Spleen (tissue), 7 donors: Measurements from ENCODE around the gene RXFP1.

Experiments used
- POLR2A ChIP-seq, 3 donors: fragments of 450-650 bp; IDR thresholded peaks; one replicate each; pipeline ENCODE4 v1.5.1; 2017; ENCODE audit warnings: antibody characterized with exemption in 3 of 3, mild to moderate bottlenecking in 1 of 3
- POLR2AphosphoS5 ChIP-seq, 3 donors: sonication (generic); formaldehyde crosslinking; IDR thresholded peaks; one replicate each; pipeline ENCODE4 v1.5.1; 2017; ENCODE audit warnings: antibody characterized with exemption in 3 of 3
- TF ChIP-seq, protein P1 (sequence below), 11 experiments: fragments of 200-600 bp in 7 of 11; fragments of 450-650 bp in 4 of 11; sonication (generic) in 4 of 11; IDR thresholded peaks in 8 of 11; conservative IDR thresholded peaks in 3 of 11; 1 replicate in 7 of 11; 2 replicates in 4 of 11; pipeline versions ENCODE4 v1.4.0 to v1.8.0; 2016 to 2021; ENCODE audit warnings: antibody characterized with exemption in 11 of 11, inconsistent platforms in 4 of 11, mild to moderate bottlenecking in 1 of 11
- donor health status: DM: no; HTN: no; CAD: no; lungs with moderate emphysema.
- donor health status: DM: no; HTN: no; CAD: no.
- donor health status: DM: no; HTN: no; CAD: no.

DNA sequence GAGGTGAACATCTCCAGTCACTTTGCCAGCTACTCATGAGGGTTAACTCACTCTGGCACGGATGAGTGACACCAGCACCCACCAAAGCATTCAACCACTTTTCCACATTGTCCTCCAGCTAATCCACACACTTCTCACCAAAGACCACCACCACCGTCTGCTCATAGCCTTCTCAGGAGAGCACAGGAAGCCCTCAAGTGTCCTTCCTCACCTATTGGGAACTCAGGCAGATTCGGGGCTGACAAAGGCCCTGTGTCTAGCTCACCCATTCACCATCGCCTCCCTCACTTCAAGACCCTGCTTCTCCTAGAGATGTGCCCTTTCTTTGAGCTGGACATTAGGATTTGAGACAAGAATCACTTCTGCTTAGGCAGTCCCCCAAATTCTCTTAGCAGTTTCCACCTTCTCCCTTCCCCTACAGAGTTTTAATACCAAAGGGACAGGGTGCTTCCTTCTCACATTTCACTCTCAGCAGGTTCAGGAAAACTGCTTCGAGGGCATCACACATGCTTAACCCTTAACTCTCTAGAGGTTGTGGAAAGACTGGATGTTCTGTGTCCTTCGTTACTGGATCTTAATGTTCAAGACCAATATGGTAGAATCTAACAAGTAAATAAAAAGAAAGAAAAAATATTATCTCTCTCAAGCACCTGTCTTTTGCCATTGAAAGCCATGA lies 11.0 kb downstream of the RXFP1 start:
- TF ChIP-seq, protein P1, sequence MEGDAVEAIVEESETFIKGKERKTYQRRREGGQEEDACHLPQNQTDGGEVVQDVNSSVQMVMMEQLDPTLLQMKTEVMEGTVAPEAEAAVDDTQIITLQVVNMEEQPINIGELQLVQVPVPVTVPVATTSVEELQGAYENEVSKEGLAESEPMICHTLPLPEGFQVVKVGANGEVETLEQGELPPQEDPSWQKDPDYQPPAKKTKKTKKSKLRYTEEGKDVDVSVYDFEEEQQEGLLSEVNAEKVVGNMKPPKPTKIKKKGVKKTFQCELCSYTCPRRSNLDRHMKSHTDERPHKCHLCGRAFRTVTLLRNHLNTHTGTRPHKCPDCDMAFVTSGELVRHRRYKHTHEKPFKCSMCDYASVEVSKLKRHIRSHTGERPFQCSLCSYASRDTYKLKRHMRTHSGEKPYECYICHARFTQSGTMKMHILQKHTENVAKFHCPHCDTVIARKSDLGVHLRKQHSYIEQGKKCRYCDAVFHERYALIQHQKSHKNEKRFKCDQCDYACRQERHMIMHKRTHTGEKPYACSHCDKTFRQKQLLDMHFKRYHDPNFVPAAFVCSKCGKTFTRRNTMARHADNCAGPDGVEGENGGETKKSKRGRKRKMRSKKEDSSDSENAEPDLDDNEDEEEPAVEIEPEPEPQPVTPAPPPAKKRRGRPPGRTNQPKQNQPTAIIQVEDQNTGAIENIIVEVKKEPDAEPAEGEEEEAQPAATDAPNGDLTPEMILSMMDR (IDR thresholded peaks at IDR 0.05 in 8 of 11, conservative IDR thresholded peaks at IDR 0.05 in 3 of 11) = no peak
- TF ChIP-seq POLR2AphosphoS5 (IDR thresholded peaks at IDR 0.05) (no peak), POLR2A (IDR thresholded peaks at IDR 0.05) (no peak)
